ENCODE data around the gene RBM14. TPM values are rescaled to one million over a fixed set of nuclear protein-coding genes. Genes with fewer than 3 reads are reported as not detected.

RBM14 gene
- total and polyA plus RNA-seq, 9 donors, result 28.9 to 89.6 (median 58.6) TPM

DNA sequence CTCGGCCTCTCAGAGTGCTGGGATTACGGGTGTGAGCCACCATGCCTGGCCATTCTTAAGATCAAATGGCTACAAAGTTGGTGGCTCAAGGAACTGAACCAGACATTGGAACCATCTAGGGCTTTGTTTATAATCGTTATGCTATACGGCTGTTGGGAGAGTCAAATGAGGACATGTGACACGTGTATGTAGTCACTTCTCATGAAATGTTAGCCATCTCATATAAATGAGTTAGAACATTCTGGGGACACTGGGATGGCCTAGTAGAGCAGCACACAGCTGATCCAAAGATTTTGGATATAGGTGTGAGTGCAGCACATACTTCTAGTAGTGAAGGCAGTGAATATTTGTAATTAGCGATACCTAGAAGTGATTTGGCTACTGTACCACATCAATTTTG lies 15.5 kb downstream of the RBM14 start:
- TF ChIP-seq POLR2A (IDR thresholded peaks at IDR 0.05) (no peak), EP300 (IDR thresholded peaks at IDR 0.05) (no peak)
- TF ChIP-seq, protein P1, sequence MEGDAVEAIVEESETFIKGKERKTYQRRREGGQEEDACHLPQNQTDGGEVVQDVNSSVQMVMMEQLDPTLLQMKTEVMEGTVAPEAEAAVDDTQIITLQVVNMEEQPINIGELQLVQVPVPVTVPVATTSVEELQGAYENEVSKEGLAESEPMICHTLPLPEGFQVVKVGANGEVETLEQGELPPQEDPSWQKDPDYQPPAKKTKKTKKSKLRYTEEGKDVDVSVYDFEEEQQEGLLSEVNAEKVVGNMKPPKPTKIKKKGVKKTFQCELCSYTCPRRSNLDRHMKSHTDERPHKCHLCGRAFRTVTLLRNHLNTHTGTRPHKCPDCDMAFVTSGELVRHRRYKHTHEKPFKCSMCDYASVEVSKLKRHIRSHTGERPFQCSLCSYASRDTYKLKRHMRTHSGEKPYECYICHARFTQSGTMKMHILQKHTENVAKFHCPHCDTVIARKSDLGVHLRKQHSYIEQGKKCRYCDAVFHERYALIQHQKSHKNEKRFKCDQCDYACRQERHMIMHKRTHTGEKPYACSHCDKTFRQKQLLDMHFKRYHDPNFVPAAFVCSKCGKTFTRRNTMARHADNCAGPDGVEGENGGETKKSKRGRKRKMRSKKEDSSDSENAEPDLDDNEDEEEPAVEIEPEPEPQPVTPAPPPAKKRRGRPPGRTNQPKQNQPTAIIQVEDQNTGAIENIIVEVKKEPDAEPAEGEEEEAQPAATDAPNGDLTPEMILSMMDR (IDR thresholded peaks at IDR 0.05), result no peak
- WGBS, 3 donors, result 86 to 90% (median 88%) methylated on average over 6 of the region's 6 CpGs
- Histone ChIP-seq H3K9me3 (no peaks in the 10 kb centered on the region), H3K36me3 (no peaks in the 10 kb centered on the region), H3K4me1 (ENCODE audit: insufficient read depth) (no peaks in the 10 kb centered on the region), H3K27ac (no peak overlapping the region), H3K4me3 (no peak overlapping the region), H3K27me3 (no peaks in the 10 kb centered on the region)
- intact Hi-C loops (cut with DNase I), result no loop called here
- DNase-seq, result no peak

DNA sequence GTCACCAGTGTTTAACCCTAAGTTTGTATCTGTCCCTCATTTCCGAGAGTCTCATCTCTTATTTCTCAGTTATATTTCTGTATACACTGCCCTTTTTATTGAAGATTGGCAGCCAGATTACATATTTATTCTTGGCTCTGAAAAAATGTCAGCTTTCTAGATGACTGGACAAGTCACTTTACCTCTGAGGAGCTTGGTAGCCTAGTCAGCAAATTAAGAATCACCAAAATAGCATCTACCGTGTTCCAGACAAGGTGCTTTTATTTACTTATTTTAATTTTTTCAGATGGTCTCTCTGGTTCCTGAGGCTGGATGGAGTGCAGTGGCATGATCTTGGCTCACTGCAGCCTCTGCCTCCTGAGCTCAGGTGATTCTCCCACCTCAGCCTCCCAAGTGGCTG lies 16.5 kb downstream of the RBM14 start:
- Histone ChIP-seq H3K4me3 (no peak overlapping the region), H3K4me1 (ENCODE audit: insufficient read depth) (peaks cover 5% of the 10 kb centered on the region), H3K9me3 (no peaks in the 10 kb centered on the region), H3K27ac (no peak overlapping the region), H3K36me3 (no peaks in the 10 kb centered on the region), H3K27me3 (no peaks in the 10 kb centered on the region)
- intact Hi-C loops (cut with DNase I), result no loop called here
- 75 to 84% (median 79%) methylated on average over 2 of the region's 2 CpGs for WGBS, 3 donors
- TF ChIP-seq POLR2A (IDR thresholded peaks at IDR 0.05) (no peak), EP300 (IDR thresholded peaks at IDR 0.05) (no peak)
- TF ChIP-seq, protein P1 (IDR thresholded peaks at IDR 0.05), result no peak
- DNase-seq, result no peak

DNA sequence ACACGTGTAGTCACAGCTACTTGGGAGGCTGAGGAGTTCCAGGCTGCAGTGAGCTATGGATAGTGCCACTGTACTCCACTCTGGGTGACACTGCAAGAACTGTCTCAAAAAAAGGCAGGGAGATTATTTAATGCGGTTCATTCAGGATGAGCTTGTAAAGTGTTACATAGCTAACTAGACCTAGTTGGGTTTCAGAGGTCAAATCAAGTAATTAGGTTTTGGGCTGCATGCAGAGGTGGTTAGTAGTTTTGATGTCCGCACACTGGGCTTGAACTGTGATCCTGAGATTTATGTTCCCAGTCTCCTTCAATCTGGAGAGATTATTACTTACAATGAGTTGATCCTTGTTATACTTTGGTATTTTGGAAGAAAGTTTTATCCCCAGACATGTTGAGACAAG lies 20.0 kb downstream of the RBM14 start:
- no peak for TF ChIP-seq POLR2A (IDR thresholded peaks at IDR 0.05)
- TF ChIP-seq EP300 (IDR thresholded peaks at IDR 0.05), result no peak
- TF ChIP-seq, protein P1 (IDR thresholded peaks at IDR 0.05), result no peak
- intact Hi-C loops (cut with DNase I), result no loop called here

DNA sequence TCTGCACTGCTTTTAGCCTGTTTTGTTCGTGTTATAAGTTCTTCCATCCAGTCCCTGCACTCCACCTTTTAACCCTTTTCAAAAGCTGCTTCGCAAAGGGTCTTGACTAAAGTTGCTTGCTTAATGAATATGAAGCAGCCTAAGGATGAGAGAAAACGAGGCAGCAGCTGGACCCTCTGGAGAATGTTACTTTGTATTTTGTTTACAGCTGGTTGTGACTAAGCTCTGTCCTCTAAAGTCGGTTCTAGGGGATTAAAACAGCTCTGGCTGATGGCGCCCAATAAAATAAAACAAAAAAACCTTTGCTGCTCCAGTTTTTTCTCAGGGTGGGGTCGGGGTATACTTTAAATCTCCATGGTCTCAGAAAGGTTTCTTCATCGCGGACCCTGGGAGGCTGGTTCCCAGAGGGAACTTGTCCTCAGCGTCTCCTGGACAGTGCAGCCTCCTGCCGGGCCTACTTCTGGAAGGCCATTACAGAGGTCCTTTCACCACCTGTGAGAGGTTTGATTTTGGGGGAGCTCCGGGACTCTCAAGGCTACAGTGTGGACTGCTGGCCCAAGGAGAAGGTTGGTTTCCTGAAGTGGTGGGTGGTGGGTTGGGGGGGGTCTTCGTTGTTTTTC lies 21.2 kb downstream of the RBM14 start:
- Histone ChIP-seq H3K36me3 (no peaks in the 10 kb centered on the region), H3K4me1 (ENCODE audit: insufficient read depth) (peaks cover 8% of the 10 kb centered on the region), H3K27ac (peak overlapping the region in 1 of 2 donors; percentile 41), H3K4me3 (peak overlapping the region; percentile 53), H3K9me3 (no peaks in the 10 kb centered on the region), H3K27me3 (no peaks in the 10 kb centered on the region)
- intact Hi-C loops (cut with DNase I), result no loop called here
- TF ChIP-seq POLR2A (IDR thresholded peaks at IDR 0.05), result no peak
- no peak for DNase-seq
- WGBS, 3 donors, result 29 to 33% (median 33%) methylated on average over 12 of the region's 12 CpGs

More for the DNA sequence above, 20.0 kb downstream of the RBM14 start:
- no peaks in the 10 kb centered on the region for H3K27me3 ChIP-seq
- no peak overlapping the region for H3K4me3 ChIP-seq
- H3K27ac ChIP-seq, result no peak overlapping the region
- H3K9me3 ChIP-seq, result no peaks in the 10 kb centered on the region
- H3K36me3 ChIP-seq, result no peaks in the 10 kb centered on the region
- DNase-seq, result no peak
- H3K4me1 ChIP-seq (ENCODE audit: insufficient read depth), result peaks cover 7% of the 10 kb centered on the region
- WGBS, 3 donors, result 68 to 86% (median 73%) methylated on average over 3 of the region's 3 CpGs
